Rectal smooth muscle tissue (tissue), 1 donor: ENCODE data around the gene AIP.
"Not testable (repeated sequence)": the region's sequence is repeated elsewhere in the genome, so short reads cannot be mapped to it uniquely, and the experiment has no call there.

Experiments used
- H3K27ac ChIP-seq: one replicate; pipeline ENCODE4 v1.7.0; 2013; ENCODE audit warnings: low read depth, low read length, inconsistent platforms
- H3K27me3 ChIP-seq: one replicate; pipeline ENCODE4 v1.7.0; 2013; ENCODE audit warnings: low read length; ENCODE audit not compliant: control insufficient read depth, insufficient read depth
- H3K36me3 ChIP-seq: one replicate; pipeline ENCODE4 v1.7.0; 2013; ENCODE audit warnings: low read length; ENCODE audit not compliant: control insufficient read depth, insufficient read depth
- H3K4me1 ChIP-seq: one replicate; pipeline ENCODE4 v1.7.0; 2013; ENCODE audit warnings: low read length; ENCODE audit not compliant: control insufficient read depth, insufficient read depth
- H3K4me3 ChIP-seq: one replicate; pipeline ENCODE4 v1.7.0; 2013; ENCODE audit warnings: low read length
- H3K9ac ChIP-seq: one replicate; pipeline ENCODE4 v1.7.0; 2013; ENCODE audit warnings: low read length

Gene AIP

GRCh38 chr11:67511558-67511957, 28.7 kb downstream of the AIP start:
- not testable (repeated sequence) for H3K36me3 ChIP-seq, H3K27me3 ChIP-seq, H3K4me1 ChIP-seq, H3K4me3 ChIP-seq, H3K9ac ChIP-seq, H3K27ac ChIP-seq

GRCh38 chr11:67514116-67514515, 31.3 kb downstream of the AIP start:
- no peak overlapping the region for H3K27ac ChIP-seq
- H3K9ac ChIP-seq: no peak overlapping the region
- no peaks in the 10 kb centered on the region for H3K27me3 ChIP-seq
- H3K4me3 ChIP-seq: no peak overlapping the region
- H3K4me1 ChIP-seq: no peaks in the 10 kb centered on the region
- no peaks in the 10 kb centered on the region for H3K36me3 ChIP-seq

DNA sequence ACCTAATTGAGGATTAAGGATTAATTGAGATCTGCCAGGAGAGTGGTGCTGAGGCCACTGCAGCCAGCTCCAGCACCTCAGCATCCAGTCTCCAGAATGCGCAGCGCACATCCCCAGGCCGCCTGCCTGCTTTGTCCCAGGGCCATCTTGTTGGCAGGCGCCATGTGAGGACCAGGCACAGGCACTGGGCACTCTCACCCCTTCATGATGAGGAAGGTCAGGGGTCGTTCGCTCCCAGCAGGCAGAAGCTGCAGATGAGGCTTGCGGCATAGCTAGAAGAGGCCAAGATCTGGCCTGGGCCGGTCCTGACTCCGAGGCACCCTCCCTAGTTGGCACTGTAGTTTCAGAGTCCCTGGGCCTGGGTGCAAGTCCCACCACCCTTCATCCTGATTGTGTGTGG, 34.0 kb downstream of the AIP start:
- Histone ChIP-seq H3K27me3 (no peaks in the 10 kb centered on the region), H3K36me3 (no peaks in the 10 kb centered on the region), H3K27ac (no peak overlapping the region), H3K9ac (no peak overlapping the region), H3K4me3 (no peak overlapping the region), H3K4me1 (no peaks in the 10 kb centered on the region)

GRCh38 chr11:67517784-67518552, 35.1 kb downstream of the AIP start:
- no peak overlapping the region for H3K4me3 ChIP-seq
- no peaks in the 10 kb centered on the region for H3K27me3 ChIP-seq
- H3K4me1 ChIP-seq: no peaks in the 10 kb centered on the region
- H3K27ac ChIP-seq: no peak overlapping the region
- no peak overlapping the region for H3K9ac ChIP-seq
- no peaks in the 10 kb centered on the region for H3K36me3 ChIP-seq

GRCh38 chr11:67519726-67520125, 36.9 kb downstream of the AIP start:
- no peaks in the 10 kb centered on the region for H3K36me3 ChIP-seq
- peaks cover 3% of the 10 kb centered on the region for H3K27me3 ChIP-seq
- no peak overlapping the region for H3K9ac ChIP-seq
- H3K4me3 ChIP-seq: no peak overlapping the region
- no peaks in the 10 kb centered on the region for H3K4me1 ChIP-seq
- no peak overlapping the region for H3K27ac ChIP-seq

- H3K27ac ChIP-seq: no peak overlapping the region
- no peak overlapping the region for H3K9ac ChIP-seq
- H3K36me3 ChIP-seq: no peaks in the 10 kb centered on the region
- peaks cover 3% of the 10 kb centered on the region for H3K27me3 ChIP-seq
- no peaks in the 10 kb centered on the region for H3K4me1 ChIP-seq
- H3K4me3 ChIP-seq: no peak overlapping the region
Observed at GRCh38 chr11:67520856-67521824, 38.3 kb downstream of the AIP start.

GRCh38 chr11:67521924-67522323, 39.1 kb downstream of the AIP start:
- Histone ChIP-seq H3K9ac (no peak overlapping the region), H3K4me1 (no peaks in the 10 kb centered on the region), H3K27ac (no peak overlapping the region), H3K27me3 (peaks cover 3% of the 10 kb centered on the region), H3K4me3 (no peak overlapping the region), H3K36me3 (no peaks in the 10 kb centered on the region)

DNA sequence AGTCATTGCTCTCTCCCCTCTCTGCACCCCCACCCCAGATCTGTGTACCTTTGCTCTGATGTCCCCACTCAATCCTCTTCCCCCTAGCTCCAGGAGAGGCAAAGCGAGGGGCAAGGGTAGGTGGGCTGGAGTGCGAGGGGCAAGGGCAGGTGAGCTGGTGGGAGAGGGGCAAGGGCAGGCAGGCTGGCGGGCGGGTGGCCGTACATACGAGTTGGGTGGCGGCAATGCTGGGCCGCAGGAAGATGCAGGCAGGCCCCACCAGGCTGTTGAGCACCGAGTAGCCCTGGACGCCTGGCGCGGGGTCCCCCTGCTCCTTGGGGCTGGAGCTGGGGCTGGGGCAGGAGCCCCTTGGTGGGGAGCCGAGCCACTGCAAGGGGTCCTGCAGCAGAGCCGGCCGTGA, 39.5 kb downstream of the AIP start:
- no peak overlapping the region for H3K9ac ChIP-seq
- no peak overlapping the region for H3K27ac ChIP-seq
- no peaks in the 10 kb centered on the region for H3K4me1 ChIP-seq
- peaks cover 3% of the 10 kb centered on the region for H3K27me3 ChIP-seq
- H3K36me3 ChIP-seq: no peaks in the 10 kb centered on the region
- H3K4me3 ChIP-seq: no peak overlapping the region

- Histone ChIP-seq H3K4me1 (no peaks in the 10 kb centered on the region), H3K27ac (no peak within 1 kb of the TSS), H3K4me3 (no peak within 1 kb of the TSS), H3K9ac (no peak within 1 kb of the TSS), H3K36me3 (no peaks in the 10 kb centered on the region), H3K27me3 (peaks cover 3% of the 10 kb centered on the region)
Observed at GRCh38 chr11:67522844-67523555, 40.2 kb downstream of the AIP start, which contains the start of gene CABP2. TSS of gene CABP2 (minus strand) at chr11:67523446. CDS start at chr11:67523326, 120 bp downstream.

GRCh38 chr11:67523556-67524479, 41.0 kb downstream of the AIP start:
- H3K36me3 ChIP-seq: no peaks in the 10 kb centered on the region
- no peak overlapping the region for H3K4me3 ChIP-seq
- peaks cover 3% of the 10 kb centered on the region for H3K27me3 ChIP-seq
- H3K9ac ChIP-seq: no peak overlapping the region
- no peaks in the 10 kb centered on the region for H3K4me1 ChIP-seq
- H3K27ac ChIP-seq: no peak overlapping the region

DNA sequence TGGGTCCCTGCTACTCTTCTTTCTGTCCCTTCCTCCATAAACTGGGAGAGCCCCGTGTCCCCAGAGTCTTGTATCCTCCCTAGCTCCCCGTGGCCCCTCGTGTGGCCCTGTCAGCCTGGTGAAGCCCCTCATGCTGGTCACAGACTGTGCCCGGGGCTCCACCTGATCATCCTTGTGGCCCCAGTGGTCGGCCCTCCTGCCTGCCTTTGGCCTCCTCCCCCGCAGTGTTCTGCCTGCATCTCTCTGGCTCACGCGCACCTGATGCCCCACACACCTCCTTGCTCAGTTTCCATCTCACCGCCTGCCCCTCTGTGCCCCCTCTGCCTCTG, 41.6 kb downstream of the AIP start:
- H3K27me3 ChIP-seq: peaks cover 3% of the 10 kb centered on the region
- no peak overlapping the region for H3K4me3 ChIP-seq
- H3K36me3 ChIP-seq: no peaks in the 10 kb centered on the region
- H3K27ac ChIP-seq: no peak overlapping the region
- H3K9ac ChIP-seq: no peak overlapping the region
- no peaks in the 10 kb centered on the region for H3K4me1 ChIP-seq
